Metanephros (tissue), 1 donor: ENCODE results near the gene CXorf38. TPM values are rescaled to one million over a fixed set of nuclear protein-coding genes. Genes with fewer than 3 reads are reported as not detected.

Experiments used
- total RNA-seq: library from RNA; depleted of rRNA; stranded (reverse); fragments of >200 nt; gene quantifications from one replicate; pipeline ENCODE4 v1.2.3, GENCODE V29; 2014

Gene CXorf38
- total RNA-seq = 13.4 TPM

GRCh38 chrX:40647307-40648197 is at the start of gene CXorf38:
TSS of gene CXorf38 (minus strand) at chrX:40647561. CDS start at chrX:40647520, 41 bp downstream.

DNA sequence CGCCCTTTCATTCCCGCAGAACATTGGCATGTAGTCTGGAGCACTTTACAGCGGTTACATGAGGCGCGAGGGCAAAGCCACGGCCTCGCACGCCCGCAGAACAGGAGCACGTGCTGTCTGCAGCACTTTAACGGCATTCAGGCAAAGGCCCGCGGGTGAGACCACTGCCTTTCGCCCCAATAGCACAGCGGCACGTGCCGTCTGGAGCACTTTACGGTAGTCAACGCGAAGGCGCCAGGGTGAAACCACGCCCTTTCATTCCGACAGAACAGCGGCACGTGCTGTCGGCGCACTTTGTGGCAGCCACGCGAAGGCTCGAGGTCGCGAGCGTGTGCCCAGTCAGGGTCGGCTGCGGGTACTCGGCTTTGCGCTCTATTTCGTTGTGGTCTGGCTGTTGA is 24.2 kb downstream of the CXorf38 start, which contains the start of gene MPC1L:
MPC1L (plus strand) TSS at position 290 of the 398 bp plus-strand sequence. CDS start 138 bp downstream, outside the sequence.

DNA sequence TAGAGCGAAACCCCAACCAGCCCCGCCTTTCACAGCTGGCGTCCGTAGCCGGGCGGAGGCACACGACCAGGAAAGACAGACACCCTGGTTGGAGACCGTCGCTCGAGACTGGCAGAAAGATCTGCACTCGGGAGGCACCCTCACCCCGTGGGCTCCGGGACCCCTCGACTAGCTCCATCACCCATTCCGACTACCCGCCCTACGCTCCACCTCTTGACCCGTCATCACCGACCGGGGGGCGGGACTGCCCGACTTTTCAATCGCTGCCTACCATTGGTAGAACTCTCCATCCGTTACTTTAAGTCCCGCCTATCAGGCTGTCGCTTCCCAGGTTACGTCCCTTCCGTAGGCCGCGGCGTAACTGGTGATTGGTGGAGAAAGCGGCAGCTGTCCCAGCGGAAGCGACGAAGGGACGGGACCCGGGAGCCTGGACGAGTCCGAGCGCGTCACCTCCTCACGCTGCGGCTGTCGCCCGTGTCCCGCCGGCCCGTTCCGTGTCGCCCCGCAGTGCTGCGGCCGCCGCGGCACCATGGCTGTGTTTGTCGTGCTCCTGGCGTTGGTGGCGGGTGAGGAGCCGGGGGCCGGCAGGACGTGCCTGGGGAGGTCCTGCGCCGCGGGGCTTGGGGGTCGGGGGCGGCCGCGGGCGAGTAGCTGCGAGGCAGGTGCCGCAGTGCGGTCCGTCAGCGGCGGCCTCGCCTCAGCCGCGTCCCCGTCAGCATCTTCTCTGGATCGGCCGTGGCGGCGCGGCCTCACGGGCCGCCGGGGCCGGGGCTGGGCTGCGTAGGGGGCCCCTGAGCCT is 66.6 kb downstream of the CXorf38 start, which contains the start of gene ATP6AP2:
ATP6AP2 (plus strand) TSS at position 434 of the 799 bp plus-strand sequence; CDS start at position 530, 96 bp downstream.

Other genes starting within 250 kb of the CXorf38 start
- gene ATP6AP2, start 66.6 kb downstream of the CXorf38 start, total RNA-seq = 113 TPM
- not detected for gene MPC1L, start 24.1 kb downstream of the CXorf38 start, total RNA-seq
- gene MED14, start 88.0 kb upstream of the CXorf38 start, total RNA-seq = 33.8 TPM